HepG2 (cell line): ENCODE data around the gene MAPK4. TPM values are rescaled to one million over a fixed set of nuclear protein-coding genes. Genes with fewer than 3 reads are reported as not detected.

Experiments
- ATAC-seq: fragments of 200-7000 bp; cut with Tn5 transposase; 3 replicates; pipeline ENCODE4 v1.9.1; 2020; ENCODE audit warnings: mild to moderate bottlenecking, moderate library complexity
- BruUV-seq: library from RNA; stranded (reverse); fragments of 400-500 nt; replicated peaks from 2 replicates; lab custom pipeline; 2021; lab: Mats Ljungman, UMichigan
- CTCF ChIA-PET: fragments of 300-600 bp; formaldehyde crosslinking; extraction: SDS; loops from one replicate; lab custom pipeline; 2021; ENCODE audit warnings: low total read pairs, inconsistent platforms, low intra/inter-chr PET ratio; lab: Yijun Ruan, JAX
- POLR2A ChIA-PET: fragments of 350-600 bp; sonication (Branson Sonifier 250); formaldehyde crosslinking; loops from one replicate; lab custom pipeline; 2020; ENCODE audit warnings: antibody characterized with exemption, inconsistent platforms; lab: Yijun Ruan, JAX
- DNase-seq: peaks from one replicate; pipeline ENCODE4 v3.0.0-alpha.2; 2015; ENCODE audit warnings: low spot score
- FAIRE-seq: peaks from 3 replicates; lab custom pipeline; 2011; peaks lifted over from hg19 to GRCh38; lab: Jason Lieb, UNC
- H2AFZ ChIP-seq: one replicate; pipeline ENCODE4 v1.6.1; 2011; ENCODE audit warnings: low read length, inconsistent platforms
- H3K27ac ChIP-seq: fragments of 300-600 bp; 3 replicates; pipeline ENCODE4 v1.8.0; 2011; ENCODE audit warnings: mixed run types, mild to moderate bottlenecking, mixed read lengths, low read length, inconsistent platforms; ENCODE audit not compliant: insufficient read depth; ENCODE audit errors: extremely low read length
- H3K27me3 ChIP-seq, 2 experiments: fragments of 200-600 bp in 1 of 2; 2 replicates in 1 of 2; 3 replicates in 1 of 2; pipeline versions ENCODE4 v1.6.0 to v1.8.0; 2011; ENCODE audit warnings: low read length in 2 of 2, mild to moderate bottlenecking in 2 of 2, moderate library complexity in 2 of 2, inconsistent platforms in 1 of 2; ENCODE audit not compliant: insufficient read depth in 2 of 2, control insufficient read depth in 1 of 2
- H3K36me3 ChIP-seq, 2 experiments: fragments of 200-600 bp in 1 of 2; replicated peaks in 1 of 2; 2 replicates in 1 of 2; 3 replicates in 1 of 2; pipeline versions ENCODE4 v1.5.1 to v1.8.0; 2011; ENCODE audit warnings: low read length in 2 of 2, inconsistent platforms in 1 of 2; ENCODE audit not compliant: insufficient read depth in 2 of 2, control insufficient read depth in 1 of 2
- H3K4me1 ChIP-seq: 2 replicates; pipeline ENCODE4 v1.5.1; 2012; ENCODE audit warnings: low read length, inconsistent platforms; ENCODE audit not compliant: insufficient read depth
- H3K4me2 ChIP-seq: 2 replicates; pipeline ENCODE4 v1.6.0; 2011; ENCODE audit warnings: low read depth, low read length, inconsistent platforms
- H3K4me3 ChIP-seq, 3 experiments: fragments of 200-600 bp in 1 of 3; sonication (generic), shearing (Covaris generic) in 1 of 3; replicated peaks in 1 of 3; 2 replicates each; pipeline ENCODE4 v1.5.1; 2011 to 2016; ENCODE audit warnings: low read length in 3 of 3, inconsistent platforms in 2 of 3, low read depth in 2 of 3, mild to moderate bottlenecking in 2 of 3, control low read depth in 1 of 3, mixed read lengths in 1 of 3; ENCODE audit not compliant: insufficient read depth in 1 of 3
- H3K79me2 ChIP-seq: one replicate; pipeline ENCODE4 v1.6.1; 2011; ENCODE audit warnings: low read length, inconsistent platforms; ENCODE audit not compliant: insufficient read depth
- H3K9ac ChIP-seq: 2 replicates; pipeline ENCODE4 v1.6.0; 2011; ENCODE audit warnings: mild to moderate bottlenecking, low read depth, low read length, inconsistent platforms; ENCODE audit not compliant: insufficient read depth
- H3K9me3 ChIP-seq: 2 replicates; pipeline ENCODE4 v1.5.1; 2012; ENCODE audit warnings: mild to moderate bottlenecking, low read length
- H4K20me1 ChIP-seq: 2 replicates; pipeline ENCODE4 v1.6.0; 2011; ENCODE audit warnings: inconsistent platforms, mild to moderate bottlenecking, low read length, moderate library complexity; ENCODE audit not compliant: insufficient read depth
- CREM ChIP-seq, 2 experiments: sonication (generic) in 1 of 2; formaldehyde crosslinking in 1 of 2; IDR thresholded peaks; 2 replicates each; pipeline versions ENCODE4 v1.4.0 to v1.6.1; 2016 to 2020; ENCODE audit warnings: antibody characterized with exemption in 1 of 2, mild to moderate bottlenecking in 1 of 2, missing genetic modification reagents in 1 of 2
- GZF1 ChIP-seq: sonication (generic); formaldehyde crosslinking; IDR thresholded peaks from 2 replicates; pipeline ENCODE4 v1.5.1; 2020; ENCODE audit warnings: mild to moderate bottlenecking, missing genetic modification reagents
- JUN ChIP-seq: sonication (generic); formaldehyde crosslinking; IDR thresholded peaks from 2 replicates; pipeline ENCODE4 v1.4.0; 2020; ENCODE audit warnings: mild to moderate bottlenecking, missing genetic modification reagents
- MEIS1 ChIP-seq: sonication (generic); formaldehyde crosslinking; IDR thresholded peaks from 2 replicates; pipeline ENCODE4 v1.9.0; 2021; ENCODE audit warnings: mild to moderate bottlenecking, missing genetic modification reagents, moderate library complexity, borderline replicate concordance
- NR3C1 ChIP-seq: sonication (generic); formaldehyde crosslinking; IDR thresholded peaks from 2 replicates; pipeline ENCODE4 v1.4.0; 2020; ENCODE audit warnings: missing genetic modification reagents
- PHF8 ChIP-seq: sonication (generic); formaldehyde crosslinking; IDR thresholded peaks from 2 replicates; pipeline ENCODE4 v1.5.0; 2020; ENCODE audit warnings: missing genetic modification reagents
- RFX5 ChIP-seq: IDR thresholded peaks from 2 replicates; pipeline ENCODE4 v1.6.1; 2011; ENCODE audit warnings: low read depth, low read length, improper control_type of control experiment
- SNRNP70 ChIP-seq: fragments of 200-400 bp; formaldehyde crosslinking; IDR thresholded peaks from 2 replicates; pipeline ENCODE4 v1.6.1; 2017; ENCODE audit warnings: mild to moderate bottlenecking, low read depth, low read length, moderate library complexity
- SUZ12 ChIP-seq: fragments of 150-350 bp; IDR thresholded peaks from 2 replicates; pipeline ENCODE4 v1.6.1; 2014; ENCODE audit warnings: low read depth, low read length
- XRCC5 ChIP-seq: fragments of 200-400 bp; formaldehyde crosslinking; optimal IDR thresholded peaks from 2 replicates; pipeline ENCODE3; 2017; ENCODE audit warnings: mild to moderate bottlenecking, low read length
- ZNF253 ChIP-seq: sonication (generic); formaldehyde crosslinking; IDR thresholded peaks from 2 replicates; pipeline ENCODE4 v1.8.0; 2022; ENCODE audit warnings: mild to moderate bottlenecking, missing genetic modification reagents, borderline replicate concordance
- ZNF652 ChIP-seq: IDR thresholded peaks from 2 replicates; pipeline ENCODE4 v1.6.1; 2016; ENCODE audit warnings: low read depth, borderline replicate concordance
- WGBS: methylation state at CpG from one replicate; pipeline ENCODE4 v1.1.6; 2017; ENCODE audit warnings: low lambda C conversion rate; 5-methylcytosine and 5-hydroxymethylcytosine counted together
- in situ Hi-C: cut with HindIII; loops from 2 replicates; pipeline ENCODE4 v1.10.0; 2017; ENCODE audit warnings: low pct_unique_long_range_greater_than_20kb; ENCODE audit not compliant: extremely low pct_ligation_motif_present
- intact Hi-C: fragments of 100-400 bp; cut with micrococcal nuclease; formaldehyde crosslinking; loops from one replicate; pipeline ENCODE4 v1.10.0; 2022; ENCODE audit not compliant: unreplicated experiment
- polyA plus RNA-seq, 8 experiments: library from polyadenylated mRNA; depleted of rRNA in 3 of 8; stranded (reverse) in 7 of 8; unstranded in 1 of 8; fragments of >200 nt; fragmentation: Illumina TruSeq in 4 of 8; extraction: Trizol in 4 of 8; gene quantifications; 2 replicates each; pipeline versions ENCODE4 v1.2.1 to v1.2.3, GENCODE V29; 2011 to 2016; ENCODE audit warnings: low read depth in 4 of 8, missing spikeins in 1 of 8, mixed read lengths in 1 of 8; ENCODE audit not compliant: insufficient read depth in 1 of 8
- total RNA-seq, 5 experiments: library from RNA; depleted of rRNA; stranded (reverse); fragments of >200 nt; fragmentation: Illumina TruSeq; extraction: Trizol; gene quantifications; 2 replicates each; pipeline ENCODE4 v1.2.3, GENCODE V29; 2016; ENCODE audit warnings: low read depth in 1 of 5
- TF ChIP-seq, protein P1 (sequence below): IDR thresholded peaks from 2 replicates; pipeline ENCODE4 v1.6.1; 2018; ENCODE audit warnings: missing genetic modification reagents
- TF ChIP-seq, protein P2 (sequence below): sonication (generic); formaldehyde crosslinking; IDR thresholded peaks from 2 replicates; pipeline ENCODE4 v1.9.0; 2022; ENCODE audit warnings: missing genetic modification reagents, mild to moderate bottlenecking, borderline replicate concordance
- TF ChIP-seq, protein P3 (sequence below): sonication (generic); formaldehyde crosslinking; IDR thresholded peaks from 2 replicates; pipeline ENCODE4 v1.4.0; 2020; ENCODE audit warnings: missing genetic modification reagents
- TF ChIP-seq, protein P4 (sequence below): sonication (generic); formaldehyde crosslinking; IDR thresholded peaks from 2 replicates; pipeline ENCODE4 v1.8.0; 2022; ENCODE audit warnings: mild to moderate bottlenecking, missing genetic modification reagents

The MAPK4 gene
- total and polyA plus RNA-seq, 2 of the 13 experiments (the other 11 are each of a cell fraction or from before 2014, with no cell fraction given): not detected

DNA sequence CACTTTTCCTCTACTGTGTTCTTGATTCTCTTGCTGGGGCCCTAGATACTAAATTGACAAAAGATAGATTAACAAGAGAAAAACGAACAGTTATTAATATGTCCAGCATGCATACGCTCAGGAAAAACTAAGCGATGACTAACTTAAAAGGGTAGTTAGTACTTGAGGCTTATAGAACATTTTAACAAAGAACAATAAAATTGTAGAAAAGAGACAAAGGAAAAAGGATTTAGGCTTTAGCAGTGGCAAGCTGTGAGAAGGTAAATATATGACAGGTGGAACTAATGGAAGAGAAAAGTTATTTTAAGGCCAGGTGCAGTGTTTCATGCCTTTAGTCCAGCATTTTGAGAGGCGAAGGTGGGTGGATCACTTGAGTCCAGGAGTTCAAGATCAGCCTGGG lies 184.4 kb downstream of the MAPK4 start:
- in situ Hi-C loops: no loop called here
- Histone ChIP-seq H2AFZ (no peak overlapping the region), H3K9me3 (no peaks in the 10 kb centered on the region), H3K27ac (no peak overlapping the region), H3K79me2 (no peaks in the 10 kb centered on the region), H3K4me2 (no peak overlapping the region), H3K27me3 (peaks cover 2 to 5% of the 10 kb centered on the region in 2 experiments; a peak in 2 of 5 replicates), H3K36me3 (no peaks in the 10 kb centered on the region), H3K4me3 (no peak overlapping the region), H3K9ac (no peak overlapping the region), H3K4me1 (no peaks in the 10 kb centered on the region), H4K20me1 (no peaks in the 10 kb centered on the region)
- FAIRE-seq: no peak
- POLR2A ChIA-PET: no interaction called here
- no peak for DNase-seq
- no peak for ATAC-seq
- CTCF ChIA-PET: no interaction called here
- TF ChIP-seq PHF8: no peak
- TF ChIP-seq, protein P1, sequence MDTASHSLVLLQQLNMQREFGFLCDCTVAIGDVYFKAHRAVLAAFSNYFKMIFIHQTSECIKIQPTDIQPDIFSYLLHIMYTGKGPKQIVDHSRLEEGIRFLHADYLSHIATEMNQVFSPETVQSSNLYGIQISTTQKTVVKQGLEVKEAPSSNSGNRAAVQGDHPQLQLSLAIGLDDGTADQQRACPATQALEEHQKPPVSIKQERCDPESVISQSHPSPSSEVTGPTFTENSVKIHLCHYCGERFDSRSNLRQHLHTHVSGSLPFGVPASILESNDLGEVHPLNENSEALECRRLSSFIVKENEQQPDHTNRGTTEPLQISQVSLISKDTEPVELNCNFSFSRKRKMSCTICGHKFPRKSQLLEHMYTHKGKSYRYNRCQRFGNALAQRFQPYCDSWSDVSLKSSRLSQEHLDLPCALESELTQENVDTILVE (CRISPR knock-in tag): no peak
- TF ChIP-seq, protein P2, sequence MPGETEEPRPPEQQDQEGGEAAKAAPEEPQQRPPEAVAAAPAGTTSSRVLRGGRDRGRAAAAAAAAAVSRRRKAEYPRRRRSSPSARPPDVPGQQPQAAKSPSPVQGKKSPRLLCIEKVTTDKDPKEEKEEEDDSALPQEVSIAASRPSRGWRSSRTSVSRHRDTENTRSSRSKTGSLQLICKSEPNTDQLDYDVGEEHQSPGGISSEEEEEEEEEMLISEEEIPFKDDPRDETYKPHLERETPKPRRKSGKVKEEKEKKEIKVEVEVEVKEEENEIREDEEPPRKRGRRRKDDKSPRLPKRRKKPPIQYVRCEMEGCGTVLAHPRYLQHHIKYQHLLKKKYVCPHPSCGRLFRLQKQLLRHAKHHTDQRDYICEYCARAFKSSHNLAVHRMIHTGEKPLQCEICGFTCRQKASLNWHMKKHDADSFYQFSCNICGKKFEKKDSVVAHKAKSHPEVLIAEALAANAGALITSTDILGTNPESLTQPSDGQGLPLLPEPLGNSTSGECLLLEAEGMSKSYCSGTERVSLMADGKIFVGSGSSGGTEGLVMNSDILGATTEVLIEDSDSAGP (CRISPR knock-in tag): no peak
- no peak for TF ChIP-seq GZF1 (CRISPR knock-in tag)
- TF ChIP-seq SUZ12: no peak
- no peak for TF ChIP-seq CREM (IDR thresholded peaks at IDR 0.05)
- no peak for TF ChIP-seq CREM (CRISPR knock-in tag; IDR thresholded peaks at IDR 0.05)
- TF ChIP-seq SNRNP70: no peak
- TF ChIP-seq, protein P3, sequence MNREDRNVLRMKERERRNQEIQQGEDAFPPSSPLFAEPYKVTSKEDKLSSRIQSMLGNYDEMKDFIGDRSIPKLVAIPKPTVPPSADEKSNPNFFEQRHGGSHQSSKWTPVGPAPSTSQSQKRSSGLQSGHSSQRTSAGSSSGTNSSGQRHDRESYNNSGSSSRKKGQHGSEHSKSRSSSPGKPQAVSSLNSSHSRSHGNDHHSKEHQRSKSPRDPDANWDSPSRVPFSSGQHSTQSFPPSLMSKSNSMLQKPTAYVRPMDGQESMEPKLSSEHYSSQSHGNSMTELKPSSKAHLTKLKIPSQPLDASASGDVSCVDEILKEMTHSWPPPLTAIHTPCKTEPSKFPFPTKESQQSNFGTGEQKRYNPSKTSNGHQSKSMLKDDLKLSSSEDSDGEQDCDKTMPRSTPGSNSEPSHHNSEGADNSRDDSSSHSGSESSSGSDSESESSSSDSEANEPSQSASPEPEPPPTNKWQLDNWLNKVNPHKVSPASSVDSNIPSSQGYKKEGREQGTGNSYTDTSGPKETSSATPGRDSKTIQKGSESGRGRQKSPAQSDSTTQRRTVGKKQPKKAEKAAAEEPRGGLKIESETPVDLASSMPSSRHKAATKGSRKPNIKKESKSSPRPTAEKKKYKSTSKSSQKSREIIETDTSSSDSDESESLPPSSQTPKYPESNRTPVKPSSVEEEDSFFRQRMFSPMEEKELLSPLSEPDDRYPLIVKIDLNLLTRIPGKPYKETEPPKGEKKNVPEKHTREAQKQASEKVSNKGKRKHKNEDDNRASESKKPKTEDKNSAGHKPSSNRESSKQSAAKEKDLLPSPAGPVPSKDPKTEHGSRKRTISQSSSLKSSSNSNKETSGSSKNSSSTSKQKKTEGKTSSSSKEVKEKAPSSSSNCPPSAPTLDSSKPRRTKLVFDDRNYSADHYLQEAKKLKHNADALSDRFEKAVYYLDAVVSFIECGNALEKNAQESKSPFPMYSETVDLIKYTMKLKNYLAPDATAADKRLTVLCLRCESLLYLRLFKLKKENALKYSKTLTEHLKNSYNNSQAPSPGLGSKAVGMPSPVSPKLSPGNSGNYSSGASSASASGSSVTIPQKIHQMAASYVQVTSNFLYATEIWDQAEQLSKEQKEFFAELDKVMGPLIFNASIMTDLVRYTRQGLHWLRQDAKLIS (CRISPR knock-in tag): no peak
- TF ChIP-seq NR3C1 (CRISPR knock-in tag): no peak
- TF ChIP-seq JUN (CRISPR knock-in tag): no peak
- no peak for TF ChIP-seq RFX5
- TF ChIP-seq ZNF253 (CRISPR knock-in tag): no peak
- no peak for TF ChIP-seq ZNF652
- TF ChIP-seq, protein P4, sequence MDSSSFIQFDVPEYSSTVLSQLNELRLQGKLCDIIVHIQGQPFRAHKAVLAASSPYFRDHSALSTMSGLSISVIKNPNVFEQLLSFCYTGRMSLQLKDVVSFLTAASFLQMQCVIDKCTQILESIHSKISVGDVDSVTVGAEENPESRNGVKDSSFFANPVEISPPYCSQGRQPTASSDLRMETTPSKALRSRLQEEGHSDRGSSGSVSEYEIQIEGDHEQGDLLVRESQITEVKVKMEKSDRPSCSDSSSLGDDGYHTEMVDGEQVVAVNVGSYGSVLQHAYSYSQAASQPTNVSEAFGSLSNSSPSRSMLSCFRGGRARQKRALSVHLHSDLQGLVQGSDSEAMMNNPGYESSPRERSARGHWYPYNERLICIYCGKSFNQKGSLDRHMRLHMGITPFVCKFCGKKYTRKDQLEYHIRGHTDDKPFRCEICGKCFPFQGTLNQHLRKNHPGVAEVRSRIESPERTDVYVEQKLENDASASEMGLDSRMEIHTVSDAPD: no peak
- no peak for TF ChIP-seq XRCC5
- TF ChIP-seq MEIS1 (CRISPR knock-in tag): no peak
- no TSS peak for BruUV-seq
- intact Hi-C loops: no loop called here
- WGBS: 53% methylated on average over 4 of the region's 4 CpGs
